H1 (cell line): ENCODE results near the gene RNF157. TPM values are rescaled to one million over a fixed set of nuclear protein-coding genes. Genes with fewer than 3 reads are reported as not detected.

Experiments
- CTCF ChIA-PET: fragments of 300-600 bp; sonication (Branson Sonifier 250); formaldehyde crosslinking; loops from one replicate; lab custom pipeline; 2021; ENCODE audit not compliant: partially characterized antibody; lab: Charles Lee
- POLR2A ChIA-PET: fragments of 300-600 bp; sonication (Branson Sonifier 250); formaldehyde crosslinking; loops from one replicate; lab custom pipeline; 2021; ENCODE audit warnings: inconsistent platforms; ENCODE audit not compliant: partially characterized antibody; lab: Charles Lee
- DNase-seq, 2 experiments: peaks; one replicate each; pipeline versions ENCODE4 v3.0.0 to v3.0.0-alpha.2; 2010 to 2022; ENCODE audit warnings: low spot score in 2 of 2, low read depth in 1 of 2, mixed read lengths in 1 of 2
- FAIRE-seq: peaks from 2 replicates; lab custom pipeline; 2011; peaks lifted over from hg19 to GRCh38; lab: Jason Lieb, UNC
- H2AFZ ChIP-seq: 2 replicates; pipeline ENCODE4 v1.8.1; 2012; ENCODE audit warnings: low read length, inconsistent platforms
- H2AK5ac ChIP-seq: 2 replicates; pipeline ENCODE4 v1.6.1; 2013; ENCODE audit warnings: low read depth, low read length
- H2BK120ac ChIP-seq: replicated peaks from 2 replicates; pipeline ENCODE3; 2013; ENCODE audit warnings: low read depth, low read length, inconsistent platforms
- H2BK12ac ChIP-seq: 2 replicates; pipeline ENCODE4 v1.6.1; 2013; ENCODE audit warnings: low read depth, low read length
- H2BK15ac ChIP-seq: 2 replicates; pipeline ENCODE4 v1.6.1; 2013; ENCODE audit warnings: low read length
- H2BK20ac ChIP-seq: 2 replicates; pipeline ENCODE4 v1.6.1; 2013; ENCODE audit warnings: low read length
- H2BK5ac ChIP-seq: 2 replicates; pipeline ENCODE4 v1.6.1; 2013; ENCODE audit warnings: low read depth, low read length
- H3K14ac ChIP-seq: 2 replicates; pipeline ENCODE4 v1.6.1; 2013; ENCODE audit warnings: inconsistent platforms; ENCODE audit not compliant: insufficient read length
- H3K18ac ChIP-seq: 2 replicates; pipeline ENCODE4 v1.6.1; 2013; ENCODE audit warnings: low read length; ENCODE audit errors: extremely low read depth
- H3K23ac ChIP-seq: 2 replicates; pipeline ENCODE4 v1.6.1; 2013; ENCODE audit warnings: inconsistent platforms; ENCODE audit not compliant: insufficient read length
- H3K23me2 ChIP-seq: 2 replicates; pipeline ENCODE4 v1.6.1; 2013; ENCODE audit warnings: low read depth, low read length
- H3K27ac ChIP-seq: 2 replicates; pipeline ENCODE4 v1.6.1; 2011; ENCODE audit warnings: low read depth, low read length, inconsistent platforms
- H3K27me3 ChIP-seq, 4 experiments: replicated peaks in 1 of 4; 1 replicate in 1 of 4; 2 replicates in 3 of 4; pipeline versions ENCODE4 v1.6.1 to v1.8.1; 2011 to 2013; ENCODE audit warnings: low read length in 3 of 4, mild to moderate bottlenecking in 3 of 4, inconsistent platforms in 2 of 4, mixed read lengths in 2 of 4, moderate library complexity in 1 of 4; ENCODE audit not compliant: control insufficient read depth in 3 of 4, insufficient read depth in 3 of 4; ENCODE audit errors: extremely low read depth in 1 of 4
- H3K36me3 ChIP-seq, 4 experiments: 2 replicates each; pipeline versions ENCODE4 v1.6.1 to v1.8.1; 2011 to 2013; ENCODE audit warnings: mild to moderate bottlenecking in 4 of 4, low read length in 3 of 4, moderate library complexity in 2 of 4, control low read depth in 1 of 4, inconsistent platforms in 1 of 4; ENCODE audit not compliant: insufficient read depth in 4 of 4, control insufficient read depth in 2 of 4
- H3K4ac ChIP-seq: replicated peaks from 2 replicates; pipeline ENCODE3; 2013; ENCODE audit warnings: low read length, low read depth, mixed read lengths, inconsistent platforms; ENCODE audit not compliant: insufficient read length
- H3K4me1 ChIP-seq, 4 experiments: replicated peaks in 1 of 4; 1 replicate in 1 of 4; 2 replicates in 3 of 4; pipeline versions ENCODE4 v1.6.1 to v1.8.1; 2011 to 2013; ENCODE audit warnings: low read length in 3 of 4, inconsistent platforms in 2 of 4, mixed read lengths in 1 of 4; ENCODE audit not compliant: insufficient read depth in 4 of 4, control insufficient read depth in 3 of 4
- H3K4me2 ChIP-seq, 2 experiments: 2 replicates each; pipeline versions ENCODE4 v1.6.1 to v1.8.1; 2011 to 2013; ENCODE audit warnings: low read depth in 2 of 2, low read length in 2 of 2, control low read depth in 1 of 2, inconsistent platforms in 1 of 2, mild to moderate bottlenecking in 1 of 2; ENCODE audit not compliant: insufficient read depth in 1 of 2
- H3K4me3 ChIP-seq, 4 experiments: fragments of 200-600, 300-600 bp in 1 of 4; sonication (generic), shearing (Covaris generic), sonication (Bioruptor Twin) in 1 of 4; 2 replicates each; pipeline versions ENCODE4 v1.5.1 to v1.8.1; 2011 to 2016; ENCODE audit warnings: low read length in 4 of 4, low read depth in 3 of 4, control low read depth in 2 of 4, inconsistent platforms in 2 of 4, mild to moderate bottlenecking in 2 of 4, mixed read lengths in 1 of 4, moderate library complexity in 1 of 4; ENCODE audit not compliant: insufficient read depth in 2 of 4; ENCODE audit errors: extremely low read depth in 1 of 4
- H3K56ac ChIP-seq: replicated peaks from 2 replicates; pipeline ENCODE3; 2013; ENCODE audit warnings: low read depth, mild to moderate bottlenecking, mixed read lengths, low read length, inconsistent platforms; ENCODE audit not compliant: insufficient read length
- H3K79me1 ChIP-seq: 2 replicates; pipeline ENCODE4 v1.6.1; 2013; ENCODE audit warnings: low read depth, low read length, control low read depth
- H3K79me2 ChIP-seq, 2 experiments: 2 replicates each; pipeline versions ENCODE4 v1.6.1 to v1.8.1; 2012 to 2013; ENCODE audit warnings: low read length in 2 of 2, mild to moderate bottlenecking in 2 of 2, inconsistent platforms in 1 of 2; ENCODE audit not compliant: insufficient read depth in 2 of 2, control insufficient read depth in 1 of 2
- H3K9ac ChIP-seq, 4 experiments: replicated peaks in 1 of 4; 1 replicate in 1 of 4; 2 replicates in 3 of 4; pipeline versions ENCODE4 v1.6.1 to v1.8.1; 2011 to 2013; ENCODE audit warnings: low read depth in 3 of 4, low read length in 3 of 4, control low read depth in 2 of 4, mild to moderate bottlenecking in 2 of 4, moderate library complexity in 2 of 4, inconsistent platforms in 1 of 4; ENCODE audit errors: extremely low read depth in 1 of 4
- H3K9me3 ChIP-seq, 2 experiments: 2 replicates each; pipeline versions ENCODE4 v1.6.1 to v1.8.1; 2012 to 2013; ENCODE audit warnings: mild to moderate bottlenecking in 2 of 2, moderate library complexity in 2 of 2, control low read depth in 1 of 2, inconsistent platforms in 1 of 2, low read depth in 1 of 2, low read length in 1 of 2, mixed read lengths in 1 of 2; ENCODE audit not compliant: insufficient read depth in 2 of 2
- H4K20me1 ChIP-seq, 2 experiments: replicated peaks in 1 of 2; 2 replicates each; pipeline versions ENCODE3 to v1.8.1; 2011 to 2013; ENCODE audit warnings: inconsistent platforms in 2 of 2, low read length in 2 of 2, mild to moderate bottlenecking in 1 of 2; ENCODE audit not compliant: insufficient read depth in 2 of 2, control insufficient read depth in 1 of 2
- H4K5ac ChIP-seq: 2 replicates; pipeline ENCODE4 v1.6.1; 2013; ENCODE audit warnings: low read length, low read depth, mixed read lengths, inconsistent platforms; ENCODE audit not compliant: insufficient read length
- H4K8ac ChIP-seq: 2 replicates; pipeline ENCODE4 v1.8.0; 2013; ENCODE audit warnings: mild to moderate bottlenecking, moderate library complexity, low read length, inconsistent platforms; ENCODE audit not compliant: insufficient read depth; ENCODE audit errors: extremely low read depth
- H4K91ac ChIP-seq: replicated peaks from 2 replicates; pipeline ENCODE3; 2013; ENCODE audit warnings: low read length, mixed read lengths, inconsistent platforms; ENCODE audit not compliant: insufficient read length
- ATF3 ChIP-seq: IDR thresholded peaks from 2 replicates; pipeline ENCODE4 v1.6.1; 2011; ENCODE audit warnings: low read depth, mild to moderate bottlenecking, low read length; ENCODE audit not compliant: insufficient read depth
- BACH1 ChIP-seq: IDR thresholded peaks from 2 replicates; pipeline ENCODE4 v1.6.1; 2012; ENCODE audit warnings: low read length, improper control_type of control experiment
- EP300 ChIP-seq, 2 experiments: IDR thresholded peaks; 1 replicate in 1 of 2; 2 replicates in 1 of 2; pipeline ENCODE4 v1.6.1; 2011 to 2012; ENCODE audit warnings: low read depth in 2 of 2, low read length in 2 of 2, mild to moderate bottlenecking in 2 of 2, borderline replicate concordance in 1 of 2, inconsistent platforms in 1 of 2, moderate library complexity in 1 of 2
- GABPA ChIP-seq: IDR thresholded peaks from 2 replicates; pipeline ENCODE4 v1.6.1; 2011; ENCODE audit warnings: mild to moderate bottlenecking, low read length, moderate library complexity, borderline replicate concordance; ENCODE audit not compliant: insufficient read depth
- GTF2F1 ChIP-seq: IDR thresholded peaks from 2 replicates; pipeline ENCODE4 v1.6.1; 2012; ENCODE audit warnings: low read depth, low read length, improper control_type of control experiment, borderline replicate concordance
- KDM5A ChIP-seq: fragments of 200-600 bp; IDR thresholded peaks from 2 replicates; pipeline ENCODE4 v1.7.1; 2012; ENCODE audit warnings: mild to moderate bottlenecking, low read length, inconsistent platforms, mixed read lengths
- POLR2A ChIP-seq, 2 experiments: IDR thresholded peaks; 1 replicate in 1 of 2; 2 replicates in 1 of 2; pipeline ENCODE4 v1.6.1; 2011; ENCODE audit warnings: low read depth in 2 of 2, low read length in 2 of 2, mild to moderate bottlenecking in 2 of 2; ENCODE audit errors: control extremely low read depth in 1 of 2
- RXRA ChIP-seq: IDR thresholded peaks from 2 replicates; pipeline ENCODE4 v1.6.1; 2011; ENCODE audit warnings: low read depth, mild to moderate bottlenecking, low read length, moderate library complexity; ENCODE audit not compliant: insufficient read depth
- SAP30 ChIP-seq: fragments of 300-600 bp; sonication (generic); IDR thresholded peaks from 2 replicates; pipeline ENCODE4 v1.7.1; 2012; ENCODE audit warnings: low read length, moderate library complexity, mild to moderate bottlenecking, inconsistent platforms; ENCODE audit not compliant: insufficient read depth, insufficient replicate concordance
- SP1 ChIP-seq: IDR thresholded peaks from 2 replicates; pipeline ENCODE4 v1.6.1; 2011; ENCODE audit warnings: low read depth, low read length
- YY1 ChIP-seq: IDR thresholded peaks from 2 replicates; pipeline ENCODE4 v1.6.1; 2011; ENCODE audit warnings: low read depth, mild to moderate bottlenecking, low read length
- WGBS, 2 experiments: shearing (Covaris generic) in 1 of 2; methylation state at CpG; one replicate each; pipeline versions ENCODE4 v1.1.6 to v1.1.7; 2013 to 2015; ENCODE audit warnings: low lambda C conversion rate in 2 of 2, mixed read lengths in 2 of 2, inconsistent platforms in 1 of 2, low coverage in 1 of 2, missing lambda C conversion rate in 1 of 2; ENCODE audit not compliant: insufficient replicate concordance in 2 of 2, insufficient coverage in 1 of 2, insufficient read length in 1 of 2; ENCODE audit errors: extremely low coverage in 1 of 2, missing lambda C conversion rate in 1 of 2; 5-methylcytosine and 5-hydroxymethylcytosine counted together
- polyA plus RNA-seq, 7 experiments: library from polyadenylated mRNA; depleted of rRNA in 3 of 7; stranded (reverse) in 5 of 7; unstranded in 2 of 7; fragments of >200 nt in 5 of 7; fragments of 200-250 nt in 2 of 7; gene quantifications; 1 replicate in 5 of 7; 2 replicates in 1 of 7; 4 replicates in 1 of 7; pipeline versions ENCODE4 v1.2.1 to v1.2.3, GENCODE V29; 2011 to 2013; ENCODE audit warnings: missing spikeins in 2 of 7, mixed read lengths in 2 of 7
- total RNA-seq: library from RNA; stranded (reverse); fragmentation: NEBNext Ultra II Directional; extraction: Animal tissue kit (Norgen Biotek cat#: 25700); gene quantifications from 2 replicates; pipeline ENCODE4 v1.2.1, GENCODE V29; 2021

RNF157 gene
- total and polyA plus RNA-seq, 2 of the 8 experiments (the other 6 are each of a cell fraction or from before 2014, with no cell fraction given), result 13.4 to 16.7 TPM

DNA sequence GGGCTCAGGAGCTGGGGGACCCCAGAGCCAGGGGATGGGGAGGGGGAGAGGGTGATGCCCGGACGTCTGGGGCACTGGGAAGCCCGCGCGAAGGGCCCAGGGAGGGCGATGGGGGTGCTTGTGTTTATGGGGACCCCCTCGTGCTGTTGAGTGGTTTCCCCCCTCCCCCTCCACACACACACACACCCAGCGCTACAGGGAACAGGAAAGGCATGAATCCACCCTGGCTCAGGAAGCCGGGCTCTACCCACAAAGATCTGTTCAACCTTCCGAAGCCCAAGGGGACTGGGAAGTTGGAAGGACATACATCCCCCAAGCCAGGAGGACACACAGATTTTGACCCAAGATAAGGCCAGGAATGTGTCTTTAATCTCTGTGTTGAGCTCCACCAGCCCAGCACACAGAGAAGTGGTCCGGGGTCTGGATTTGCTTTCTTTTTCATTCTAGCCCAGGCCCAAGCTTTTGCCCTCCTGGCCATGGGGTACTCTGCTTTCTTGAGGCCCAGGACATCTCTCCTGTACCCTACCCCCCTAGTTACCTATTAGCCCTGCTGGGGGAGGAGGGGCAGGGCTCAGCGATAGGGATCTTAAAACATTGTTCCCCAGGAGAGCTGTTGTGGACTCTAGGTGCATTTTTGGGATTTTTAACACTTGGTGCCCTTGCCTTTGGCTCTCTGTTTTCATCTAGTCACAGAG, 26.1 kb upstream of the RNF157 start:
- FAIRE-seq, result no peak
- no peak for DNase-seq
- H3K36me3 ChIP-seq, result no peaks in the 10 kb centered on the region
- H3K4me2 ChIP-seq, result peak overlapping the region; percentile 70 to 77
- H3K4me1 ChIP-seq, result peaks cover 5 to 17% (median 10%) of the 10 kb centered on the region in 4 experiments
- H3K79me1 ChIP-seq, result peaks cover 2% of the 10 kb centered on the region; the same call in 1 of the 2 replicates
- H3K23ac ChIP-seq, result no peak overlapping the region
- H2BK20ac ChIP-seq, result no peak overlapping the region
- H2AFZ ChIP-seq, result no peak overlapping the region
- peak overlapping the region; percentile 88; the same call in 1 of the 2 replicates for H4K8ac ChIP-seq
- peak overlapping the region; percentile 66 to 82 (median 78) for H3K4me3 ChIP-seq
- peak overlapping the region; percentile 66; the same call in 1 of the 2 replicates for H2BK5ac ChIP-seq
- no peak overlapping the region for H3K56ac ChIP-seq
- no peak overlapping the region for H3K14ac ChIP-seq
- peak overlapping the region; percentile 62 to 80 (median 67) for H3K9ac ChIP-seq
- POLR2A ChIA-PET, result interaction anchor here (0.9 to 2.0 kb wide), 6 partner anchors 9 to 109 kb away, joined by 3 to 6 read pairs (median 4); no protein-coding TSS in a partner anchor
- peaks cover 3 to 24% of the 10 kb centered on the region in 2 experiments; a peak in 3 of 4 replicates for H3K79me2 ChIP-seq
- no peak overlapping the region; the same call in 1 of the 2 replicates for H3K18ac ChIP-seq
- WGBS, 2 experiments, result 52% methylated on average over 5 of the region's 12 CpGs; no CpG with 5 or more reads in 1 of the 2 experiments
- H2BK12ac ChIP-seq, result 0 out of 2 replicates have a peak overlapping the region, but pooled peaks have one; percentile 30
- H4K91ac ChIP-seq, result peak overlapping the region; percentile 71
- no peaks in the 10 kb centered on the region for H3K27me3 ChIP-seq
- peak overlapping the region; percentile 71 for H4K5ac ChIP-seq
- H2AK5ac ChIP-seq, result no peak overlapping the region
- no peak overlapping the region for H3K4ac ChIP-seq
- H4K20me1 ChIP-seq, result no peaks in the 10 kb centered on the region
- no peaks in the 10 kb centered on the region for H3K9me3 ChIP-seq
- CTCF ChIA-PET, result interaction anchor here (0.6 to 6.2 kb wide), 7 partner anchors 10 to 178 kb away, joined by 3 to 63 read pairs (median 3); no protein-coding TSS in a partner anchor
- peak overlapping the region; percentile 61; the same call in 1 of the 2 replicates for H2BK15ac ChIP-seq
- no peak overlapping the region for H2BK120ac ChIP-seq
- no peaks in the 10 kb centered on the region for H3K23me2 ChIP-seq
- 0 out of 2 replicates have a peak overlapping the region, but pooled peaks have one; percentile 28 for H3K27ac ChIP-seq
- TF ChIP-seq GTF2F1, result no peak
- TF ChIP-seq POLR2A (IDR thresholded peaks at IDR 0.05; ENCODE audit: control extremely low read depth in 1 of 2, low read depth in 2 of 2, low read length in 2 of 2), result 0 out of 3 replicates have a peak, but pooled peaks of 1 of the 2 experiments have one; percentile 12
- no peak for TF ChIP-seq SP1
- TF ChIP-seq GABPA, result no peak
- TF ChIP-seq BACH1, result no peak
- TF ChIP-seq ATF3, result no peak
- TF ChIP-seq YY1, result no peak
- TF ChIP-seq EP300 (IDR thresholded peaks at IDR 0.05; ENCODE audit: borderline replicate concordance in 1 of 2, low read depth in 2 of 2, low read length in 2 of 2), result no peak
- TF ChIP-seq SAP30, result peak; percentile 48
- TF ChIP-seq KDM5A, result no peak
- no peak for TF ChIP-seq RXRA
